Brain microvascular endothelial cell (primary cell): Measurements from ENCODE around the gene NUP62.

ENCODE experiments used
- DNase-seq: peaks from one replicate; pipeline ENCODE4 v3.0.0-alpha.2; 2020
- H3K27ac ChIP-seq: fragments of 250-450 bp; sonication (Bioruptor Pico); 2 replicates; pipeline ENCODE4 v1.5.1; 2020; ENCODE audit warnings: mild to moderate bottlenecking, moderate library complexity
- H3K27me3 ChIP-seq: fragments of 250-450 bp; sonication (Bioruptor Pico); replicated peaks from 2 replicates; pipeline ENCODE4 v1.5.1; 2020; ENCODE audit warnings: mild to moderate bottlenecking
- H3K36me3 ChIP-seq: fragments of 250-450 bp; sonication (Bioruptor Pico); replicated peaks from 2 replicates; pipeline ENCODE4 v1.5.1; 2020; ENCODE audit warnings: mild to moderate bottlenecking
- H3K4me3 ChIP-seq: 2 replicates; pipeline ENCODE4 v1.5.1; 2011; ENCODE audit warnings: low read depth, mild to moderate bottlenecking, control low read depth, low read length, moderate library complexity
- in situ Hi-C: cut with HindIII; loops from 2 replicates; pipeline ENCODE4 v1.10.0; 2017; ENCODE audit warnings: low sequenced_read_pairs, low pct_ligation_motif_present
- TF ChIP-seq, protein P1 (sequence below): IDR thresholded peaks from 2 replicates; pipeline ENCODE4 v1.5.1; 2011; ENCODE audit warnings: low read depth, mild to moderate bottlenecking, moderate library complexity, low read length, control low read depth, inconsistent platforms; ENCODE audit errors: missing control alignments

The NUP62 gene

GRCh38 chr19:49920624-49921363 lies 8.5 kb downstream of the NUP62 start:
- Histone ChIP-seq H3K36me3 (peaks cover 31% of the 10 kb centered on the region), H3K27me3 (no peaks in the 10 kb centered on the region), H3K27ac (no peak overlapping the region), H3K4me3 (no peak overlapping the region)
- in situ Hi-C loops = no loop called here
- DNase-seq = no peak
- TF ChIP-seq, protein P1, sequence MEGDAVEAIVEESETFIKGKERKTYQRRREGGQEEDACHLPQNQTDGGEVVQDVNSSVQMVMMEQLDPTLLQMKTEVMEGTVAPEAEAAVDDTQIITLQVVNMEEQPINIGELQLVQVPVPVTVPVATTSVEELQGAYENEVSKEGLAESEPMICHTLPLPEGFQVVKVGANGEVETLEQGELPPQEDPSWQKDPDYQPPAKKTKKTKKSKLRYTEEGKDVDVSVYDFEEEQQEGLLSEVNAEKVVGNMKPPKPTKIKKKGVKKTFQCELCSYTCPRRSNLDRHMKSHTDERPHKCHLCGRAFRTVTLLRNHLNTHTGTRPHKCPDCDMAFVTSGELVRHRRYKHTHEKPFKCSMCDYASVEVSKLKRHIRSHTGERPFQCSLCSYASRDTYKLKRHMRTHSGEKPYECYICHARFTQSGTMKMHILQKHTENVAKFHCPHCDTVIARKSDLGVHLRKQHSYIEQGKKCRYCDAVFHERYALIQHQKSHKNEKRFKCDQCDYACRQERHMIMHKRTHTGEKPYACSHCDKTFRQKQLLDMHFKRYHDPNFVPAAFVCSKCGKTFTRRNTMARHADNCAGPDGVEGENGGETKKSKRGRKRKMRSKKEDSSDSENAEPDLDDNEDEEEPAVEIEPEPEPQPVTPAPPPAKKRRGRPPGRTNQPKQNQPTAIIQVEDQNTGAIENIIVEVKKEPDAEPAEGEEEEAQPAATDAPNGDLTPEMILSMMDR = no peak

- Histone ChIP-seq H3K4me3 (no peak overlapping the region), H3K27ac (no peak overlapping the region), H3K27me3 (no peaks in the 10 kb centered on the region), H3K36me3 (peaks cover 35% of the 10 kb centered on the region)
- in situ Hi-C loops = no loop called here
- DNase-seq = no peak
- TF ChIP-seq, protein P1 = no peak
Observed at GRCh38 chr19:49918089-49918488, 11.2 kb downstream of the NUP62 start.

DNA sequence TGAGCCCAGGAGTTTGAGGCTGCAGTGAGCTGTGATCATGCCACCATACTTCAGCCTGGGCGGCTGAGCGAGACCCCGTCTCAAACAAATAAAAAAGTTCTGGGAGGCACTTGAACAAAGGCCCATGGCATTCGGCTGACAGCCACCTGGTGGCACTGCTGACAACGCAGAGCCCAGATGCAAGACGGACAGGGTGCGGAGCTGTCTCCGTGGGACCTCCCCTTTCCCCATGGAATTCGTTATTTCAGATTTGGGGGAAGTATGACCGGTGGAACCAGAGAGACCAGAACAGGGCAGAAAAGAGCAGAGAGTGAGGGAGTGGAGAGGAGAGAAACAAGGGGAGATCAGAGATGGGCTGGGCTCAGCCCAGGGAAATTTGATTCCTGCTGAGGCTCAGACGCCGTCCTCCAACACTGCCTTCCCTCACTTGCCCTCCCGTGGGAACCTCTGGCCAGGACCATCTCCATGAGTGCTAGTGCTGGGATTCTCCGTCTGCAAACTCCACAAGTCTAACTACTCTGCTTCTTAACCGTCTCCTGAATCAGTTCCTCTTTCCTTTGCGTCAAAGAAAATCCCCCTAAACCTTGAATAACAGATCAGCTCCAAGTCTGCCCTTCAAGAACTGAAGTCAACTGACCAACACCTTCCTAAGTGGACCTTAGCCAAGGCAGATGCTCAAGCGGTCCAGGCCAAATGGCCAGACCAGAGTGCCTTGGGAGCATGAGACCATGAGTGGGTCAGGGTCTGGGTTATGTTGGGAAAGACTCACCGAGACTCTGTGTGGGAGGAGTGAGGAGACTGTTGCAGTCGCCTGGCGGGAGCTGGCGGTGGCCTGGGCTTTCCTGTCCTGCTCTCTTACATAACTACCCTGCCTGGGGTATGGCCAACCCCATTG lies 12.2 kb downstream of the NUP62 start:
- no peak overlapping the region for H3K27ac ChIP-seq
- H3K36me3 ChIP-seq = peaks cover 40% of the 10 kb centered on the region
- TF ChIP-seq, protein P1 = peak; percentile 45

DNA sequence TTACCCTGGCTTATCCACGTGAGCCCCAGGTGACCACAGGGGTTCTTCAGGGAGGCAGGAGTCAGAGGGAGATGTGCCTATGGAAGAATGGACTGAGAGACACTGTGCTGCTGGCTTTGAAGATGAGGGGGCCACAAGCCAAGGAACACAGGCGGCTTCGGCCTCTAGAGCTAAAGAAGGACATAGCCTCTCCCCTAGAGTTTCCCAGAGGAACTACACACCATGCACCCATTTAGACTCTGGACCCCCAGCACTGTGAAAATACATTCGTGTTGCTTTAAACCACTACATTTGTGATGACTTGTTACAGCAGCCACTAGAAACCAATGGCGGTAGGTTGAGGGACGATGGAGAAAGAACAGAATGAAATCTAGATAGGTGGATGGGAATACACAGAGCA lies 14.0 kb downstream of the NUP62 start:
- in situ Hi-C loops = no loop called here
- Histone ChIP-seq H3K36me3 (peaks cover 40% of the 10 kb centered on the region), H3K27ac (no peak overlapping the region), H3K4me3 (no peak overlapping the region), H3K27me3 (no peaks in the 10 kb centered on the region)
- TF ChIP-seq, protein P1 = peak; percentile 35
- no peak for DNase-seq

More for the DNA sequence above, 12.2 kb downstream of the NUP62 start:
- in situ Hi-C loops = no loop called here
- Histone ChIP-seq H3K27me3 (no peaks in the 10 kb centered on the region), H3K4me3 (no peak overlapping the region)
- DNase-seq = no peak

DNA sequence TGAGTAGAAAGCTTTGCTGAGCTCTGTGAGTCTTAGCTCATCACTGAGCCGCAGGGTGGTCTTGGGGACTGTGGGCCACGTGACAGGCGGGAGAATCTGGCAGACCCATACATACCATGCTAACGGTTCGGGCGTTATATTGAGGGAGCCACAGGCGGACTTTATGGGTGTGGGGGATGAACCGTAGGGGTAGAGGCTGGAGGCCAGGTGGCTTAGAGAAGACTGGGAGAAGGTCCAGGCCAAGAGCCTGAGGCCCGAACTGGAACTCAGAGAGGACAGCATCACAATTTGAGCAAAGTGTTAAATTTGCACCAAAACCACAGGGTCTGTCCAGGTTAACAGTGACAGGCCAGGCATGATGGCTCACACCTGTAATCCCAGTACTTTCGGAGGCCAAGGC lies 15.6 kb downstream of the NUP62 start:
- no peak for DNase-seq
- TF ChIP-seq, protein P1 = no peak
- Histone ChIP-seq H3K36me3 (peaks cover 41% of the 10 kb centered on the region), H3K27me3 (no peaks in the 10 kb centered on the region), H3K27ac (no peak overlapping the region), H3K4me3 (no peak overlapping the region)
- in situ Hi-C loops = no loop called here
